ENCODE data around the gene TBC1D1.

TBC1D1 gene

GRCh38 chr4:38132843-38133662, 242.2 kb downstream of the TBC1D1 start:
- DNase-seq = no peak

GRCh38 chr4:38133711-38134480, 243.0 kb downstream of the TBC1D1 start:
- no peak for DNase-seq

GRCh38 chr4:38135201-38135600, 244.3 kb downstream of the TBC1D1 start:
- no peak for DNase-seq

- no peak for DNase-seq
Observed at GRCh38 chr4:38136604-38137003, 245.7 kb downstream of the TBC1D1 start.

- DNase-seq = no peak
Observed at GRCh38 chr4:38137080-38137479, 246.2 kb downstream of the TBC1D1 start.

- DNase-seq = no peak
Observed at GRCh38 chr4:38138363-38138762, 247.5 kb downstream of the TBC1D1 start.

- DNase-seq = no peak
Observed at GRCh38 chr4:38139187-38139586, 248.3 kb downstream of the TBC1D1 start.

GRCh38 chr4:38140643-38141203, 249.8 kb downstream of the TBC1D1 start:
- DNase-seq = no peak

GRCh38 chr4:38141808-38142500, 251.1 kb downstream of the TBC1D1 start:
- no peak for DNase-seq

GRCh38 chr4:38144031-38144430, 253.1 kb downstream of the TBC1D1 start:
- no peak for DNase-seq

GRCh38 chr4:38145033-38145678, 254.3 kb downstream of the TBC1D1 start:
- DNase-seq = no peak

GRCh38 chr4:38145741-38146140, 254.9 kb downstream of the TBC1D1 start:
- no peak for DNase-seq

GRCh38 chr4:38146383-38146782, 255.5 kb downstream of the TBC1D1 start:
- DNase-seq = no peak

GRCh38 chr4:38149472-38149996, 258.6 kb downstream of the TBC1D1 start:
- DNase-seq = no peak

- DNase-seq = no peak
Observed at GRCh38 chr4:38149997-38150671, 259.2 kb downstream of the TBC1D1 start.

GRCh38 chr4:38150766-38151165, 259.9 kb downstream of the TBC1D1 start:
- no peak for DNase-seq

- DNase-seq = no peak
Observed at GRCh38 chr4:38151873-38152272, 261.0 kb downstream of the TBC1D1 start.

GRCh38 chr4:38152305-38152704, 261.4 kb downstream of the TBC1D1 start:
- DNase-seq = no peak

GRCh38 chr4:38152721-38153386, 262.0 kb downstream of the TBC1D1 start:
- no peak for DNase-seq

- DNase-seq = no peak
Observed at GRCh38 chr4:38153387-38153760, 262.5 kb downstream of the TBC1D1 start.

- no peak for DNase-seq
Observed at GRCh38 chr4:38154252-38154651, 263.4 kb downstream of the TBC1D1 start.
